Measurements from ENCODE around the gene PFN1.

- TF ChIP-seq CTCF (IDR thresholded peaks at IDR 0.05) = no peak
- TF ChIP-seq POLR2A (IDR thresholded peaks at IDR 0.05) = no peak
These were observed 7.1 kb downstream of the PFN1 start for GRCh38 chr17:4941319-4941610.
